Thoracic aorta (tissue), 2 donors: ENCODE data around the gene IL22RA1. TPM values are rescaled to one million over a fixed set of nuclear protein-coding genes. Genes with fewer than 3 reads are reported as not detected.

Experiments
- ATAC-seq: fragments of 150-250 bp; one replicate; pipeline ENCODE4 v1.8.0; 2017; ENCODE audit warnings: low read depth; ENCODE audit not compliant: insufficient number of reproducible peaks, low FRiP score
- DNase-seq: peaks from one replicate; pipeline ENCODE4 v3.0.0-alpha.2; 2020; ENCODE audit warnings: low spot score
- H3K27ac ChIP-seq, 2 donors: fragments of 200-600 bp; sonication (generic); 1 replicate in 1 of 2; 2 replicates in 1 of 2; pipeline ENCODE4 v1.5.1; 2016; ENCODE audit warnings: mild to moderate bottlenecking in 2 of 2, moderate library complexity in 2 of 2
- H3K27me3 ChIP-seq: fragments of 200-600 bp; sonication (generic); replicated peaks from 2 replicates; pipeline ENCODE4 v1.6.0; 2016; ENCODE audit warnings: mild to moderate bottlenecking; ENCODE audit not compliant: insufficient read depth
- H3K36me3 ChIP-seq: fragments of 200-600 bp; sonication (generic); one replicate; pipeline ENCODE4 v1.5.1; 2016
- H3K4me1 ChIP-seq, 2 donors: fragments of 200-600 bp; sonication (generic); 1 replicate in 1 of 2; 2 replicates in 1 of 2; pipeline versions ENCODE4 v1.5.1 to v1.6.0; 2016; ENCODE audit warnings: low read depth in 2 of 2, mild to moderate bottlenecking in 1 of 2; ENCODE audit not compliant: control insufficient read depth in 1 of 2
- H3K4me3 ChIP-seq: fragments of 200-600 bp; sonication (generic); 2 replicates; pipeline ENCODE4 v1.5.1; 2016; ENCODE audit warnings: mild to moderate bottlenecking
- H3K9me3 ChIP-seq: fragments of 200-600 bp; sonication (generic); 2 replicates; pipeline ENCODE4 v1.5.1; 2016
- total RNA-seq, 2 donors: library from RNA; depleted of rRNA; stranded (reverse); fragments of >200 nt; gene quantifications; one replicate each; pipeline versions ENCODE4 v1.1.0 to v1.2.3, GENCODE V29; 2016
- TF ChIP-seq, protein P1 (sequence below): fragments of 200-600 bp; sonication (generic); IDR thresholded peaks from one replicate; pipeline ENCODE4 v1.5.1; 2019; ENCODE audit warnings: antibody characterized with exemption

The IL22RA1 gene
- total RNA-seq, 2 donors from 2014 or later: 0.14 to 0.21 TPM

DNA sequence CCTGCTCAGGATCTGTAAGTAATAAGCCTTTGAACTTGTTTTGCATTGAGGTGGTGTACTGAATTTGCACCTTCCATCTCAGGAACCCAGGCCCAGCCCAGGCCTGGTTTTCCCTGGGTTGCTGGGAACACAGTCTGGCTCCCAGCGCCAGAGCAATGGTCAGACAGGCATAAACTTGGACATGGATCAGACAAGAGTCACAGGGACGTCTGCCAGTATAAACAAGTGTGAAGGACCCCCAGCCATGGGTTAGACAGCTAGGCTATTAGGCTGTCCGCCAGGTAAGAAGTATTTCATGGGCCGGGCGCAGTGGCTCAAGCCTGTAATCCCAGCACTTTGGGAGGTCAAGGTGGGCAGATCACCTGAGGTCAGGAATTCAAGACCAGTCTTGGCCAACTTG is 38.7 kb upstream of the IL22RA1 start:
- Histone ChIP-seq H3K27ac (no peak overlapping the region), H3K9me3 (no peaks in the 10 kb centered on the region), H3K4me3 (no peak overlapping the region), H3K36me3 (no peaks in the 10 kb centered on the region), H3K4me1 (peaks cover 0 to 3% of the 10 kb centered on the region in 2 donors), H3K27me3 (no peaks in the 10 kb centered on the region)
- TF ChIP-seq, protein P1, sequence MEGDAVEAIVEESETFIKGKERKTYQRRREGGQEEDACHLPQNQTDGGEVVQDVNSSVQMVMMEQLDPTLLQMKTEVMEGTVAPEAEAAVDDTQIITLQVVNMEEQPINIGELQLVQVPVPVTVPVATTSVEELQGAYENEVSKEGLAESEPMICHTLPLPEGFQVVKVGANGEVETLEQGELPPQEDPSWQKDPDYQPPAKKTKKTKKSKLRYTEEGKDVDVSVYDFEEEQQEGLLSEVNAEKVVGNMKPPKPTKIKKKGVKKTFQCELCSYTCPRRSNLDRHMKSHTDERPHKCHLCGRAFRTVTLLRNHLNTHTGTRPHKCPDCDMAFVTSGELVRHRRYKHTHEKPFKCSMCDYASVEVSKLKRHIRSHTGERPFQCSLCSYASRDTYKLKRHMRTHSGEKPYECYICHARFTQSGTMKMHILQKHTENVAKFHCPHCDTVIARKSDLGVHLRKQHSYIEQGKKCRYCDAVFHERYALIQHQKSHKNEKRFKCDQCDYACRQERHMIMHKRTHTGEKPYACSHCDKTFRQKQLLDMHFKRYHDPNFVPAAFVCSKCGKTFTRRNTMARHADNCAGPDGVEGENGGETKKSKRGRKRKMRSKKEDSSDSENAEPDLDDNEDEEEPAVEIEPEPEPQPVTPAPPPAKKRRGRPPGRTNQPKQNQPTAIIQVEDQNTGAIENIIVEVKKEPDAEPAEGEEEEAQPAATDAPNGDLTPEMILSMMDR: no peak
- no peak for ATAC-seq
- DNase-seq: no peak

DNA sequence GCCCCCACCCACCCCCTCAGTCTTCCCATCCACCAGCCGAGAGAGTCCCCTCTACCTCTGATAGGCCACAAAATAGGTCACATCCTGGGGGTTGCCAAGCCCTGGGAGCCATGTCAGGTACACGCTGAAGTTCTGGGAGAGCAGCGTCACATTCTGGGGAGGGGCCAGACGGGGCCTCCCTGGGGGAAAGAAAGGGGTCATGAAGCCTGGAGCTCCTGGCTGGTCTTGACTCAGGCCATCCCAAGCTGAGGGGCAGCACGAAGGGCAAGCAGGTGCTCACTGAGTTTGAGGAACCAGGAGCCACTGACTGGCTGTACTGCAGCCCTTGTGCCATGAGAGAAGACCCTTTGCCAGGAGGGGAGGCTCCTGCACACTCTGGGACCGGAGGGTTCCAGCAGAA is 37.7 kb upstream of the IL22RA1 start:
- DNase-seq (no peak), ATAC-seq (no peak)
- Histone ChIP-seq H3K4me3 (no peak overlapping the region), H3K36me3 (no peaks in the 10 kb centered on the region), H3K9me3 (no peaks in the 10 kb centered on the region), H3K4me1 (no peaks in the 10 kb centered on the region), H3K27ac (no peak overlapping the region), H3K27me3 (no peaks in the 10 kb centered on the region)
- TF ChIP-seq, protein P1: no peak

- Histone ChIP-seq H3K36me3 (no peaks in the 10 kb centered on the region), H3K9me3 (no peaks in the 10 kb centered on the region), H3K4me3 (no peak overlapping the region), H3K27me3 (no peaks in the 10 kb centered on the region), H3K4me1 (no peaks in the 10 kb centered on the region), H3K27ac (no peak overlapping the region)
- ATAC-seq (no peak), DNase-seq (no peak)
- TF ChIP-seq, protein P1: no peak
These were observed 36.4 kb upstream of the IL22RA1 start for GRCh38 chr1:24179251-24179840.

DNA sequence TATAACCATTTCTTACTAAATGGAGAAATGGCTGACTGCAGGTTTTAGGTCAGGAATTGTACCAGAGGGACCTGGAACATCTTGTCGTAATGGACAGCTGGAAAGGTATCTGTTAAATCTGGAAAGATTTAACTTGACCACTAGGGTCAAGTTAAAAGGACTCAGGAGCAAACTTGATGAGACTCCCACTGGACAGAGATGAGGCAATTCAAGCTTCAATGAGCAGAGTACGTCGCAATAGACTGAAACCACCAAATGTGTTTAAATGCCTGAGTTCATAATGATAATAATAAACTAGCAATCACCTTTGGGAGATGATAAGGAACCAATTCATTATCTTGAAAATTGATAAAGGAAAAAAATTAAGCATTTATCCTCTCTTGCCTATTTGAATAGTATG is 35.5 kb upstream of the IL22RA1 start:
- H3K4me3 ChIP-seq: no peak overlapping the region
- DNase-seq (no peak), ATAC-seq (no peak)
- no peak overlapping the region for H3K27ac ChIP-seq
- no peaks in the 10 kb centered on the region for H3K9me3 ChIP-seq
- TF ChIP-seq, protein P1: no peak
- H3K27me3 ChIP-seq: no peaks in the 10 kb centered on the region
- H3K4me1 ChIP-seq: no peaks in the 10 kb centered on the region
- no peaks in the 10 kb centered on the region for H3K36me3 ChIP-seq

- TF ChIP-seq, protein P1: no peak
- H3K4me3 ChIP-seq: no peak overlapping the region
- H3K27ac ChIP-seq: no peak overlapping the region
- no peaks in the 10 kb centered on the region for H3K4me1 ChIP-seq
- ATAC-seq (no peak), DNase-seq (no peak)
- no peaks in the 10 kb centered on the region for H3K36me3 ChIP-seq
- no peaks in the 10 kb centered on the region for H3K9me3 ChIP-seq
- no peaks in the 10 kb centered on the region for H3K27me3 ChIP-seq
These were observed 34.2 kb upstream of the IL22RA1 start for GRCh38 chr1:24177161-24177560.
